Liver (tissue), 3 donors: Measurements from ENCODE around the gene RNF217.

Experiments used
- EGR1 ChIP-seq, 2 donors: IDR thresholded peaks; 2 replicates each; pipeline ENCODE4 v1.6.1; 2016 to 2018; ENCODE audit warnings: antibody characterized with exemption in 2 of 2, low read depth in 2 of 2
- GABPA ChIP-seq, 2 donors: IDR thresholded peaks in 1 of 2; conservative IDR thresholded peaks in 1 of 2; 2 replicates each; pipeline ENCODE4 v1.6.1; 2016; ENCODE audit warnings: antibody characterized with exemption in 2 of 2, mild to moderate bottlenecking in 1 of 2, moderate library complexity in 1 of 2
- RAD21 ChIP-seq, 2 donors: IDR thresholded peaks; 2 replicates each; pipeline ENCODE4 v1.6.1; 2016; ENCODE audit warnings: antibody characterized with exemption in 2 of 2, mild to moderate bottlenecking in 2 of 2
- TAF1 ChIP-seq: conservative IDR thresholded peaks from 2 replicates; pipeline ENCODE4 v1.6.1; 2016; ENCODE audit warnings: antibody characterized with exemption, mild to moderate bottlenecking
- YY1 ChIP-seq: IDR thresholded peaks from 2 replicates; pipeline ENCODE4 v1.6.1; 2016; ENCODE audit warnings: antibody characterized with exemption, mild to moderate bottlenecking
- TF ChIP-seq, protein P1 (sequence below): fragments of 150-350 bp; IDR thresholded peaks from 2 replicates; pipeline ENCODE4 v1.5.1; 2017; ENCODE audit warnings: improper control_type of control experiment, low read depth, low read length; ENCODE audit not compliant: missing input control
- TF ChIP-seq, protein P2 (sequence below): IDR thresholded peaks from 2 replicates; pipeline ENCODE4 v1.6.1; 2016; ENCODE audit warnings: antibody characterized with exemption, mild to moderate bottlenecking
- TF ChIP-seq, protein P3 (sequence below): IDR thresholded peaks from 2 replicates; pipeline ENCODE4 v1.6.1; 2016; ENCODE audit warnings: antibody characterized with exemption
- donor health status: healthy.
- donor health status: healthy.

GRCh38 chr6:125074120-125074519 is 111.9 kb downstream of the RNF217 start:
- TF ChIP-seq, protein P1, sequence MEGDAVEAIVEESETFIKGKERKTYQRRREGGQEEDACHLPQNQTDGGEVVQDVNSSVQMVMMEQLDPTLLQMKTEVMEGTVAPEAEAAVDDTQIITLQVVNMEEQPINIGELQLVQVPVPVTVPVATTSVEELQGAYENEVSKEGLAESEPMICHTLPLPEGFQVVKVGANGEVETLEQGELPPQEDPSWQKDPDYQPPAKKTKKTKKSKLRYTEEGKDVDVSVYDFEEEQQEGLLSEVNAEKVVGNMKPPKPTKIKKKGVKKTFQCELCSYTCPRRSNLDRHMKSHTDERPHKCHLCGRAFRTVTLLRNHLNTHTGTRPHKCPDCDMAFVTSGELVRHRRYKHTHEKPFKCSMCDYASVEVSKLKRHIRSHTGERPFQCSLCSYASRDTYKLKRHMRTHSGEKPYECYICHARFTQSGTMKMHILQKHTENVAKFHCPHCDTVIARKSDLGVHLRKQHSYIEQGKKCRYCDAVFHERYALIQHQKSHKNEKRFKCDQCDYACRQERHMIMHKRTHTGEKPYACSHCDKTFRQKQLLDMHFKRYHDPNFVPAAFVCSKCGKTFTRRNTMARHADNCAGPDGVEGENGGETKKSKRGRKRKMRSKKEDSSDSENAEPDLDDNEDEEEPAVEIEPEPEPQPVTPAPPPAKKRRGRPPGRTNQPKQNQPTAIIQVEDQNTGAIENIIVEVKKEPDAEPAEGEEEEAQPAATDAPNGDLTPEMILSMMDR, result no peak
- TF ChIP-seq, protein P2, sequence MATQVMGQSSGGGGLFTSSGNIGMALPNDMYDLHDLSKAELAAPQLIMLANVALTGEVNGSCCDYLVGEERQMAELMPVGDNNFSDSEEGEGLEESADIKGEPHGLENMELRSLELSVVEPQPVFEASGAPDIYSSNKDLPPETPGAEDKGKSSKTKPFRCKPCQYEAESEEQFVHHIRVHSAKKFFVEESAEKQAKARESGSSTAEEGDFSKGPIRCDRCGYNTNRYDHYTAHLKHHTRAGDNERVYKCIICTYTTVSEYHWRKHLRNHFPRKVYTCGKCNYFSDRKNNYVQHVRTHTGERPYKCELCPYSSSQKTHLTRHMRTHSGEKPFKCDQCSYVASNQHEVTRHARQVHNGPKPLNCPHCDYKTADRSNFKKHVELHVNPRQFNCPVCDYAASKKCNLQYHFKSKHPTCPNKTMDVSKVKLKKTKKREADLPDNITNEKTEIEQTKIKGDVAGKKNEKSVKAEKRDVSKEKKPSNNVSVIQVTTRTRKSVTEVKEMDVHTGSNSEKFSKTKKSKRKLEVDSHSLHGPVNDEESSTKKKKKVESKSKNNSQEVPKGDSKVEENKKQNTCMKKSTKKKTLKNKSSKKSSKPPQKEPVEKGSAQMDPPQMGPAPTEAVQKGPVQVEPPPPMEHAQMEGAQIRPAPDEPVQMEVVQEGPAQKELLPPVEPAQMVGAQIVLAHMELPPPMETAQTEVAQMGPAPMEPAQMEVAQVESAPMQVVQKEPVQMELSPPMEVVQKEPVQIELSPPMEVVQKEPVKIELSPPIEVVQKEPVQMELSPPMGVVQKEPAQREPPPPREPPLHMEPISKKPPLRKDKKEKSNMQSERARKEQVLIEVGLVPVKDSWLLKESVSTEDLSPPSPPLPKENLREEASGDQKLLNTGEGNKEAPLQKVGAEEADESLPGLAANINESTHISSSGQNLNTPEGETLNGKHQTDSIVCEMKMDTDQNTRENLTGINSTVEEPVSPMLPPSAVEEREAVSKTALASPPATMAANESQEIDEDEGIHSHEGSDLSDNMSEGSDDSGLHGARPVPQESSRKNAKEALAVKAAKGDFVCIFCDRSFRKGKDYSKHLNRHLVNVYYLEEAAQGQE, result no peak
- TF ChIP-seq, protein P3, sequence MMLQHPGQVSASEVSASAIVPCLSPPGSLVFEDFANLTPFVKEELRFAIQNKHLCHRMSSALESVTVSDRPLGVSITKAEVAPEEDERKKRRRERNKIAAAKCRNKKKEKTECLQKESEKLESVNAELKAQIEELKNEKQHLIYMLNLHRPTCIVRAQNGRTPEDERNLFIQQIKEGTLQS, result no peak
- TF ChIP-seq RAD21 (IDR thresholded peaks at IDR 0.05), result no peak
- TF ChIP-seq GABPA (IDR thresholded peaks at IDR 0.05 in 1 of 2, conservative IDR thresholded peaks at IDR 0.05 in 1 of 2), result no peak
- no peak for TF ChIP-seq YY1
- no peak for TF ChIP-seq EGR1 (IDR thresholded peaks at IDR 0.05; ENCODE audit: low read depth in 2 of 2)
- no peak for TF ChIP-seq TAF1
